Gastrocnemius medialis (tissue), 4 donors: ENCODE data around the gene PIP5KL1.

Experiments used
- POLR2A ChIP-seq, 2 donors: fragments of 450-650 bp; IDR thresholded peaks; one replicate each; pipeline ENCODE4 v1.6.1; 2017; ENCODE audit warnings: antibody characterized with exemption in 2 of 2, mild to moderate bottlenecking in 2 of 2, moderate library complexity in 2 of 2
- TF ChIP-seq, protein P1 (sequence below), 5 experiments: fragments of 450-650 bp in 3 of 5; fragments of 200-600 bp in 2 of 5; sonication (generic) in 2 of 5; IDR thresholded peaks in 4 of 5; conservative IDR thresholded peaks in 1 of 5; 1 replicate in 4 of 5; 2 replicates in 1 of 5; pipeline ENCODE4 v1.5.1; 2016 to 2019; ENCODE audit warnings: antibody characterized with exemption in 5 of 5, mild to moderate bottlenecking in 3 of 5, moderate library complexity in 3 of 5

DNA sequence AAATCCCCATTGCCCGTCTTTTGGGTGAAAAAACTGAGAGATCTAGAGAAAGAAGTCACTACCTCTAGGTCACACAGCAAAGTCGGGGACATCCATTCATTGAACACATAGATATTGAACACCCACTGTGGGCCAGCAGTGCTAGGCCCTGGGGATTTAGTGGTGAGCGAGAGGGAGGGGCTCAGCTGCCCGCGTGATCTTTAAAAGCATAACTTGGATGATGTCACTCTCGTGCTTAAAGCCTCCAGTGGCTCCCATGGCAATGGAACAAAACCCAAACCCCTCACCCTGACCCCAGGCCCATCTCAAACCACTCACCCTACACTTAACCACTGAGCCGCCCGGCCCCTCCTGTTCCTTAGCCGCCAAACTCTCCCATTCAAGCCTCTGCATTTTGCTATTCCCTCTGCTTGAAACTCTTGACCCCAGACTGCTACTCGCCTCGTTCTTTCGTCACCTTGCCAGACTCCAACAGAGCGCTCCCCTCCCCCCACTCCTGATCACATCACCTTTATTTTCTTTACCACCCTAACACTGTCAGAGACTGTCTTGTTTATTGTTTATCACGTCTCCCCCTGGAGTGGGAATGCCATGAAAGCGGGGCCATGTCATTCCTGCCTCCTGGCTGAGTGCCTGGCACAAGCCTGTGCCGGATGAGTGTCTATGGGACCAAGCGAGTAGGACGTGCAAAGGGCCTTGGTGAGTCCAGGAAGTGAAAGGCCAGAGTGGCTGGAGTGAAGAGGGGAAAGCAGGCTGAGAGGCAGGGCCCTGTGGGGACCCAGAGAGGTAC lies 710 bp upstream of the PIP5KL1 start:
- TF ChIP-seq, protein P1, sequence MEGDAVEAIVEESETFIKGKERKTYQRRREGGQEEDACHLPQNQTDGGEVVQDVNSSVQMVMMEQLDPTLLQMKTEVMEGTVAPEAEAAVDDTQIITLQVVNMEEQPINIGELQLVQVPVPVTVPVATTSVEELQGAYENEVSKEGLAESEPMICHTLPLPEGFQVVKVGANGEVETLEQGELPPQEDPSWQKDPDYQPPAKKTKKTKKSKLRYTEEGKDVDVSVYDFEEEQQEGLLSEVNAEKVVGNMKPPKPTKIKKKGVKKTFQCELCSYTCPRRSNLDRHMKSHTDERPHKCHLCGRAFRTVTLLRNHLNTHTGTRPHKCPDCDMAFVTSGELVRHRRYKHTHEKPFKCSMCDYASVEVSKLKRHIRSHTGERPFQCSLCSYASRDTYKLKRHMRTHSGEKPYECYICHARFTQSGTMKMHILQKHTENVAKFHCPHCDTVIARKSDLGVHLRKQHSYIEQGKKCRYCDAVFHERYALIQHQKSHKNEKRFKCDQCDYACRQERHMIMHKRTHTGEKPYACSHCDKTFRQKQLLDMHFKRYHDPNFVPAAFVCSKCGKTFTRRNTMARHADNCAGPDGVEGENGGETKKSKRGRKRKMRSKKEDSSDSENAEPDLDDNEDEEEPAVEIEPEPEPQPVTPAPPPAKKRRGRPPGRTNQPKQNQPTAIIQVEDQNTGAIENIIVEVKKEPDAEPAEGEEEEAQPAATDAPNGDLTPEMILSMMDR (IDR thresholded peaks at IDR 0.05 in 4 of 5, conservative IDR thresholded peaks at IDR 0.05 in 1 of 5): no peak
- no peak for TF ChIP-seq POLR2A (IDR thresholded peaks at IDR 0.05)
